Measurements from ENCODE around the gene CDCA7L.

Gene CDCA7L

DNA sequence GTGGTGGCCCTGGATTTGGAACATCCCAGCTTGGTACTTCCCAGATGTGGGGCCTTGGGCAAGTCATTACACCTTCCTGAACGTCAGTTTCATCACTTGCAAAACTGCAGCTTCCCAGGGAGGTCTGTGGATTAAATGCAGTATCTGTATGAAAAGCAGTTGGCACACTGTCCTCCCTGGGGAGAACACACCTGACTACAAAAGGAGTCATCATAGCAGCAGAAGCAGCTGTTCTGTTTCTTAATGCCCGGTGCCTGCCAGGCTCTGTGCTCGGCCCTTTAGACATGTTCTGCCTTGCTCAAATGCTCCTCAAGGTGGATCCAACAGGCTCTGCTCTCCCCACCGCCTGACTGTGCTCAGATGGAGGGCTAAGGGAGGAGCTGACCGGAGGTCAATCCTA, 31.0 kb downstream of the CDCA7L start:
- no peak for DNase-seq
- H3K27ac ChIP-seq, result no peak overlapping the region
- no peak overlapping the region for H3K4me3 ChIP-seq (ENCODE audit: low read depth, low read length)
- peaks cover 6% of the 10 kb centered on the region for H3K36me3 ChIP-seq (replicated peaks)
- no peaks in the 10 kb centered on the region for H3K27me3 ChIP-seq (replicated peaks)
- TF ChIP-seq, protein P1, sequence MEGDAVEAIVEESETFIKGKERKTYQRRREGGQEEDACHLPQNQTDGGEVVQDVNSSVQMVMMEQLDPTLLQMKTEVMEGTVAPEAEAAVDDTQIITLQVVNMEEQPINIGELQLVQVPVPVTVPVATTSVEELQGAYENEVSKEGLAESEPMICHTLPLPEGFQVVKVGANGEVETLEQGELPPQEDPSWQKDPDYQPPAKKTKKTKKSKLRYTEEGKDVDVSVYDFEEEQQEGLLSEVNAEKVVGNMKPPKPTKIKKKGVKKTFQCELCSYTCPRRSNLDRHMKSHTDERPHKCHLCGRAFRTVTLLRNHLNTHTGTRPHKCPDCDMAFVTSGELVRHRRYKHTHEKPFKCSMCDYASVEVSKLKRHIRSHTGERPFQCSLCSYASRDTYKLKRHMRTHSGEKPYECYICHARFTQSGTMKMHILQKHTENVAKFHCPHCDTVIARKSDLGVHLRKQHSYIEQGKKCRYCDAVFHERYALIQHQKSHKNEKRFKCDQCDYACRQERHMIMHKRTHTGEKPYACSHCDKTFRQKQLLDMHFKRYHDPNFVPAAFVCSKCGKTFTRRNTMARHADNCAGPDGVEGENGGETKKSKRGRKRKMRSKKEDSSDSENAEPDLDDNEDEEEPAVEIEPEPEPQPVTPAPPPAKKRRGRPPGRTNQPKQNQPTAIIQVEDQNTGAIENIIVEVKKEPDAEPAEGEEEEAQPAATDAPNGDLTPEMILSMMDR (IDR thresholded peaks at IDR 0.05; ENCODE audit: low read depth, low read length, missing control alignments), result no peak
- in situ Hi-C loops (cut with HindIII; ENCODE audit: low pct_ligation_motif_present, low sequenced_read_pairs), result no loop called here

GRCh38 chr7:21912931-21913780, 32.5 kb downstream of the CDCA7L start:
- Histone ChIP-seq H3K27ac (no peak overlapping the region), H3K27me3 (replicated peaks) (no peaks in the 10 kb centered on the region), H3K4me3 (ENCODE audit: low read depth, low read length) (no peak overlapping the region), H3K36me3 (replicated peaks) (peaks cover 8% of the 10 kb centered on the region)
- TF ChIP-seq, protein P1 (IDR thresholded peaks at IDR 0.05; ENCODE audit: low read depth, low read length, missing control alignments), result no peak
- no peak for DNase-seq
- in situ Hi-C loops (cut with HindIII; ENCODE audit: low pct_ligation_motif_present, low sequenced_read_pairs), result no loop called here

DNA sequence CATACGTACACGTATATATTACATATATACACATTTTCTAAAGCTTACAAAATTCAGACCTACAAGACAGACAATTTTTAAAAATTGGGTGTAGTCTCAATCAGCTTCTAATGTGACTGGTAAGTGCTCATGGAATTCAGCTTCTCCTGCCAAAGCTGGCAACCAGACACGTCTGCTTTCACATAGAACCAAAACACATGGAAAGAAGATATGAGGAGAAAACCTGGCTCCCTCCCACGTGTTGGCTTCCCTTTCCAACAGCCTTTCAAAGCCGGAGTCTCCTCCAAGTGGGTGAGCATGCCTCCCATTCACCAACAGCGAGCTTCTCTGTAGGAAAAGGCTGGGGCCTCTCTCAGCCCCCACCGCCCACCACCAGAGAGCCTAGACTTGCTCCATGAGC, 33.4 kb downstream of the CDCA7L start:
- in situ Hi-C loops (cut with HindIII; ENCODE audit: low pct_ligation_motif_present, low sequenced_read_pairs), result no loop called here
- Histone ChIP-seq H3K27ac (no peak overlapping the region), H3K27me3 (replicated peaks) (no peaks in the 10 kb centered on the region), H3K36me3 (replicated peaks) (peaks cover 11% of the 10 kb centered on the region), H3K4me3 (ENCODE audit: low read depth, low read length) (no peak overlapping the region)
- TF ChIP-seq, protein P1 (IDR thresholded peaks at IDR 0.05; ENCODE audit: low read depth, low read length, missing control alignments), result no peak
- DNase-seq, result no peak

- DNase-seq, result no peak
- TF ChIP-seq, protein P1 (IDR thresholded peaks at IDR 0.05; ENCODE audit: low read depth, low read length, missing control alignments), result no peak
- in situ Hi-C loops (cut with HindIII; ENCODE audit: low pct_ligation_motif_present, low sequenced_read_pairs), result no loop called here
- peaks cover 13% of the 10 kb centered on the region for H3K36me3 ChIP-seq (replicated peaks)
- no peak overlapping the region for H3K27ac ChIP-seq
- H3K27me3 ChIP-seq (replicated peaks), result no peaks in the 10 kb centered on the region
- H3K4me3 ChIP-seq (ENCODE audit: low read depth, low read length), result no peak overlapping the region
These were observed 34.3 kb downstream of the CDCA7L start for GRCh38 chr7:21911341-21911875.

GRCh38 chr7:21910253-21910652, 35.4 kb downstream of the CDCA7L start:
- Histone ChIP-seq H3K36me3 (replicated peaks) (peaks cover 13% of the 10 kb centered on the region), H3K4me3 (ENCODE audit: low read depth, low read length) (no peak overlapping the region), H3K27ac (no peak overlapping the region), H3K27me3 (replicated peaks) (no peaks in the 10 kb centered on the region)
- no peak for DNase-seq
- in situ Hi-C loops (cut with HindIII; ENCODE audit: low pct_ligation_motif_present, low sequenced_read_pairs), result no loop called here
- TF ChIP-seq, protein P1 (IDR thresholded peaks at IDR 0.05; ENCODE audit: low read depth, low read length, missing control alignments), result no peak

Data from brain microvascular endothelial cell (primary cell).